ENCODE measurements around the gene LOC101059915.
"Not testable (repeated sequence)": the region's sequence is repeated elsewhere in the genome, so short reads cannot be mapped to it uniquely, and the experiment has no call there.

LOC101059915 gene

GRCh38 chrX:71676068-71676795 is 8.9 kb downstream of the LOC101059915 start:
- H3K4me3 Mint-ChIP-seq, H3K36me3 Mint-ChIP-seq, H3K27ac Mint-ChIP-seq, H3K9me3 Mint-ChIP-seq, H3K27me3 Mint-ChIP-seq, H3K4me1 Mint-ChIP-seq: not testable (repeated sequence)

- not testable (repeated sequence) for H3K9me3 Mint-ChIP-seq, H3K4me1 Mint-ChIP-seq, H3K27ac Mint-ChIP-seq, H3K27me3 Mint-ChIP-seq, H3K36me3 Mint-ChIP-seq, H3K4me3 Mint-ChIP-seq
Observed at GRCh38 chrX:71677195-71677594, 9.8 kb downstream of the LOC101059915 start.

- no peak overlapping the region for H3K27ac Mint-ChIP-seq
- no peaks in the 10 kb centered on the region for H3K4me1 Mint-ChIP-seq
- no peaks in the 10 kb centered on the region for H3K27me3 Mint-ChIP-seq
- H3K9me3 Mint-ChIP-seq, result no peaks in the 10 kb centered on the region
- no peak overlapping the region for H3K4me3 Mint-ChIP-seq
- no peaks in the 10 kb centered on the region for H3K36me3 Mint-ChIP-seq
Observed at GRCh38 chrX:71679575-71680207, 12.3 kb downstream of the LOC101059915 start.

GRCh38 chrX:71696641-71697465 is 29.5 kb downstream of the LOC101059915 start:
- not testable (repeated sequence) for H3K27me3 Mint-ChIP-seq, H3K36me3 Mint-ChIP-seq, H3K9me3 Mint-ChIP-seq, H3K4me1 Mint-ChIP-seq, H3K4me3 Mint-ChIP-seq, H3K27ac Mint-ChIP-seq

GRCh38 chrX:71697466-71698298 is 30.3 kb downstream of the LOC101059915 start:
- not testable (repeated sequence) for H3K27me3 Mint-ChIP-seq, H3K27ac Mint-ChIP-seq, H3K4me1 Mint-ChIP-seq, H3K4me3 Mint-ChIP-seq, H3K36me3 Mint-ChIP-seq, H3K9me3 Mint-ChIP-seq

- not testable (repeated sequence) for H3K4me1 Mint-ChIP-seq, H3K27ac Mint-ChIP-seq, H3K9me3 Mint-ChIP-seq, H3K4me3 Mint-ChIP-seq, H3K36me3 Mint-ChIP-seq, H3K27me3 Mint-ChIP-seq
Observed at GRCh38 chrX:71698299-71699022, 31.1 kb downstream of the LOC101059915 start.

- not testable (repeated sequence) for H3K27ac Mint-ChIP-seq, H3K4me1 Mint-ChIP-seq, H3K9me3 Mint-ChIP-seq, H3K4me3 Mint-ChIP-seq, H3K27me3 Mint-ChIP-seq, H3K36me3 Mint-ChIP-seq
Observed at GRCh38 chrX:71699023-71699344, 31.6 kb downstream of the LOC101059915 start.

- not testable (repeated sequence) for H3K9me3 Mint-ChIP-seq, H3K27ac Mint-ChIP-seq, H3K27me3 Mint-ChIP-seq, H3K4me1 Mint-ChIP-seq, H3K36me3 Mint-ChIP-seq, H3K4me3 Mint-ChIP-seq
Observed at GRCh38 chrX:71702853-71703252, 35.5 kb downstream of the LOC101059915 start.

- H3K9me3 Mint-ChIP-seq, H3K36me3 Mint-ChIP-seq, H3K4me3 Mint-ChIP-seq, H3K27ac Mint-ChIP-seq, H3K4me1 Mint-ChIP-seq, H3K27me3 Mint-ChIP-seq: not testable (repeated sequence)
Observed at GRCh38 chrX:71714064-71714463, 46.7 kb downstream of the LOC101059915 start.

GRCh38 chrX:71715551-71715950 is 48.2 kb downstream of the LOC101059915 start:
- not testable (repeated sequence) for H3K27ac Mint-ChIP-seq, H3K4me3 Mint-ChIP-seq, H3K9me3 Mint-ChIP-seq, H3K4me1 Mint-ChIP-seq, H3K27me3 Mint-ChIP-seq, H3K36me3 Mint-ChIP-seq

- not testable (repeated sequence) for H3K27me3 Mint-ChIP-seq, H3K4me1 Mint-ChIP-seq, H3K27ac Mint-ChIP-seq, H3K36me3 Mint-ChIP-seq, H3K9me3 Mint-ChIP-seq, H3K4me3 Mint-ChIP-seq
Observed at GRCh38 chrX:71716323-71716722, 49.0 kb downstream of the LOC101059915 start.

- H3K4me3 Mint-ChIP-seq, H3K36me3 Mint-ChIP-seq, H3K9me3 Mint-ChIP-seq, H3K27me3 Mint-ChIP-seq, H3K27ac Mint-ChIP-seq, H3K4me1 Mint-ChIP-seq: not testable (repeated sequence)
Observed at GRCh38 chrX:71718185-71718584, 50.8 kb downstream of the LOC101059915 start, which contains the start of gene CXorf49. CXorf49 (minus strand) TSS chrX:71718285; CDS start chrX:71718151, 134 bp downstream.

- not testable (repeated sequence) for H3K9me3 Mint-ChIP-seq, H3K4me1 Mint-ChIP-seq
Observed at GRCh38 chrX:71719195-71719594, 51.8 kb downstream of the LOC101059915 start.

GRCh38 chrX:71720289-71720886 is 53.0 kb downstream of the LOC101059915 start:
- H3K4me3 Mint-ChIP-seq, H3K27me3 Mint-ChIP-seq, H3K36me3 Mint-ChIP-seq, H3K4me1 Mint-ChIP-seq, H3K9me3 Mint-ChIP-seq, H3K27ac Mint-ChIP-seq: not testable (repeated sequence)

More at GRCh38 chrX:71719195-71719594, 51.8 kb downstream of the LOC101059915 start:
- not testable (repeated sequence) for H3K27ac Mint-ChIP-seq, H3K4me3 Mint-ChIP-seq, H3K36me3 Mint-ChIP-seq, H3K27me3 Mint-ChIP-seq
